GM13977 (cell line): ENCODE data around the gene ADGRB2.

Experiments
- DNase-seq: peaks from one replicate; pipeline ENCODE4 v3.0.0; 2012; ENCODE audit warnings: low spot score
- CTCF ChIP-seq: IDR thresholded peaks from 2 replicates; pipeline ENCODE4 v1.5.1; 2012; ENCODE audit warnings: mild to moderate bottlenecking, control low read depth; ENCODE audit not compliant: insufficient read depth; ENCODE audit errors: extremely low read depth, missing control alignments
- in situ Hi-C: fragments of 300-500 bp; cut with MboI; formaldehyde crosslinking; loops from one replicate; pipeline ENCODE4 v1.12.0; 2022; ENCODE audit warnings: low sequenced_read_pairs, low pct_unique_long_range_greater_than_20kb, mixed read lengths, inconsistent platforms; ENCODE audit not compliant: unreplicated experiment

ADGRB2 gene

GRCh38 chr1:31745946-31746670 lies 18.0 kb downstream of the ADGRB2 start:
- no peak for TF ChIP-seq CTCF
- in situ Hi-C loops, result no loop called here
- DNase-seq, result no peak

- peak; percentile 87 for TF ChIP-seq CTCF
- peak; percentile 89 for DNase-seq
- in situ Hi-C loops, result no loop called here
Measured at GRCh38 chr1:31745096-31745945, 18.8 kb downstream of the ADGRB2 start.

- in situ Hi-C loops, result no loop called here
- peak; percentile 74 for DNase-seq
- TF ChIP-seq CTCF, result no peak
Measured at GRCh38 chr1:31744165-31744888, 19.8 kb downstream of the ADGRB2 start.

GRCh38 chr1:31742462-31743212 lies 21.5 kb downstream of the ADGRB2 start:
- no peak for DNase-seq
- no peak for TF ChIP-seq CTCF
- in situ Hi-C loops, result no loop called here

GRCh38 chr1:31739346-31739745 lies 24.8 kb downstream of the ADGRB2 start:
- no peak for DNase-seq
- no peak for TF ChIP-seq CTCF
- in situ Hi-C loops, result no loop called here

- no peak for TF ChIP-seq CTCF
Measured at GRCh38 chr1:31736675-31737074, 27.5 kb downstream of the ADGRB2 start.

More at GRCh38 chr1:31736675-31737074, 27.5 kb downstream of the ADGRB2 start:
- no peak for DNase-seq
- in situ Hi-C loops, result no loop called here
